GM12878 (cell line): ENCODE results near the gene SPCS2. TPM values are rescaled to one million over a fixed set of nuclear protein-coding genes. Genes with fewer than 3 reads are reported as not detected.

ENCODE experiments used
- ATAC-seq: fragments of 200-7000 bp; cut with Tn5 transposase; 3 replicates; pipeline ENCODE4 v1.9.1; 2020; ENCODE audit warnings: mild to moderate bottlenecking, moderate library complexity
- BruUV-seq: library from RNA; stranded (reverse); fragments of 400-500 nt; replicated peaks from 2 replicates; lab custom pipeline; 2021; lab: Mats Ljungman, UMichigan
- CTCF ChIA-PET: fragments of 300-600 bp; sonication (Branson Sonifier 250); formaldehyde crosslinking; extraction: SDS; loops from one replicate; lab custom pipeline; 2021; ENCODE audit warnings: inconsistent platforms; lab: Yijun Ruan, JAX
- POLR2A ChIA-PET: fragments of 350-600 bp; formaldehyde crosslinking; extraction: SDS; loops from one replicate; lab custom pipeline; 2021; ENCODE audit warnings: inconsistent platforms; lab: Charles Lee
- RAD21 ChIA-PET: fragments of 300-600 bp; sonication (Branson Sonifier 250); formaldehyde crosslinking; loops from one replicate; lab custom pipeline; 2023; ENCODE audit warnings: antibody characterized with exemption; ENCODE audit not compliant: unreplicated experiment; lab: Charles Lee
- SMC1A ChIA-PET: fragments of 300-600 bp; sonication (Branson Sonifier 250); formaldehyde crosslinking; loops from one replicate; lab custom pipeline; 2023; ENCODE audit not compliant: unreplicated experiment, uncharacterized antibody; lab: Charles Lee
- DNase-seq: peaks from one replicate; pipeline ENCODE4 v3.0.0-alpha.2; 2011; ENCODE audit warnings: low read depth, low spot score
- FAIRE-seq: peaks from 3 replicates; lab custom pipeline; 2011; peaks lifted over from hg19 to GRCh38; lab: Jason Lieb, UNC
- H2AFZ ChIP-seq: 2 replicates; pipeline ENCODE4 v1.6.0; 2011; ENCODE audit warnings: low read depth, low read length, control low read depth; ENCODE audit not compliant: control insufficient read depth
- H3K27ac ChIP-seq: 2 replicates; pipeline ENCODE4 v1.5.1; 2011; ENCODE audit warnings: control low read depth; ENCODE audit not compliant: control insufficient read depth, insufficient read depth
- H3K27me3 ChIP-seq, 2 experiments: replicated peaks in 1 of 2; 2 replicates each; pipeline versions ENCODE4 v1.6.0 to v1.6.1; 2011; ENCODE audit warnings: low read length in 1 of 2; ENCODE audit not compliant: control insufficient read depth in 2 of 2, insufficient read depth in 2 of 2
- H3K36me3 ChIP-seq, 2 experiments: 2 replicates each; pipeline ENCODE4 v1.5.1; 2011; ENCODE audit warnings: low read length in 1 of 2; ENCODE audit not compliant: control insufficient read depth in 2 of 2, insufficient read depth in 2 of 2
- H3K4me1 ChIP-seq: 2 replicates; pipeline ENCODE4 v1.6.1; 2011; ENCODE audit warnings: mild to moderate bottlenecking, low read length, moderate library complexity, mixed read lengths; ENCODE audit not compliant: control insufficient read depth, insufficient read depth
- H3K4me2 ChIP-seq: 2 replicates; pipeline ENCODE4 v1.6.0; 2011; ENCODE audit warnings: control low read depth; ENCODE audit not compliant: control insufficient read depth, insufficient read depth
- H3K4me3 ChIP-seq: fragments of 200-600 bp; sonication (generic); 2 replicates; pipeline ENCODE4 v1.5.1; 2016
- H3K79me2 ChIP-seq: 2 replicates; pipeline ENCODE4 v1.6.0; 2011; ENCODE audit warnings: low read length; ENCODE audit not compliant: control insufficient read depth, insufficient read depth
- H3K9ac ChIP-seq: 2 replicates; pipeline ENCODE4 v1.8.0; 2011; ENCODE audit warnings: low read length, control low read depth, mixed read lengths; ENCODE audit not compliant: control insufficient read depth, insufficient read depth
- H3K9me3 ChIP-seq: replicated peaks from 3 replicates; pipeline ENCODE4 v1.5.1; 2011; ENCODE audit warnings: mild to moderate bottlenecking, low read length; ENCODE audit not compliant: control insufficient read depth, insufficient read depth
- H4K20me1 ChIP-seq: 2 replicates; pipeline ENCODE4 v1.6.0; 2011; ENCODE audit not compliant: control insufficient read depth, insufficient read depth
- ATF3 ChIP-seq: IDR thresholded peaks from 2 replicates; pipeline ENCODE4 v1.6.1; 2011; ENCODE audit warnings: low read depth, mild to moderate bottlenecking, low read length, moderate library complexity, borderline replicate concordance; ENCODE audit errors: extremely low read depth
- MXI1 ChIP-seq: fragments of 150-350 bp; IDR thresholded peaks from 2 replicates; pipeline ENCODE4 v1.6.1; 2011; ENCODE audit warnings: low read depth, mild to moderate bottlenecking, inconsistent platforms, low read length, improper control_type of control experiment
- REST ChIP-seq: IDR thresholded peaks from 2 replicates; pipeline ENCODE4 v1.6.1; 2012; ENCODE audit warnings: mild to moderate bottlenecking, low read depth, low read length
- WGBS: methylation state at CpG from one replicate; pipeline ENCODE4 v1.1.6; 2016; ENCODE audit warnings: low lambda C conversion rate; ENCODE audit not compliant: insufficient replicate concordance, insufficient coverage; ENCODE audit errors: missing lambda C conversion rate; 5-methylcytosine and 5-hydroxymethylcytosine counted together
- in situ Hi-C: fragments of 300-500 bp; cut with MboI; formaldehyde crosslinking; loops from 9 replicates; pipeline ENCODE4 v1.14.3; 2018; ENCODE audit warnings: mixed read lengths
- intact Hi-C: fragments of 100-400 bp; cut with micrococcal nuclease; formaldehyde crosslinking; loops from one replicate; pipeline ENCODE4 v1.14.2; 2022; ENCODE audit not compliant: unreplicated experiment
- polyA plus RNA-seq, 11 experiments: library from polyadenylated mRNA; depleted of rRNA in 4 of 11; unstranded in 6 of 11; stranded (reverse) in 5 of 11; fragments of >200 nt; fragmentation: Nextera tagmentation in 4 of 11; fragmentation: Illumina TruSeq in 1 of 11; extraction: Ambion mirVana in 4 of 11; extraction: Trizol in 1 of 11; gene quantifications; 1 replicate in 1 of 11; 2 replicates in 10 of 11; pipeline versions ENCODE4 v1.2.1 to v1.2.3, GENCODE V29; 2011 to 2016; ENCODE audit warnings: inconsistent platforms in 2 of 11, missing spikeins in 2 of 11, low read depth in 1 of 11
- total RNA-seq, 4 experiments: library from RNA; depleted of rRNA in 3 of 4; stranded (reverse); fragments of >200 nt in 3 of 4; fragmentation: Illumina TruSeq in 1 of 4; extraction: Trizol in 1 of 4; gene quantifications; 2 replicates each; pipeline versions ENCODE4 v1.2.1 to v1.2.3, GENCODE V29; 2013 to 2021

Gene SPCS2
- total and polyA plus RNA-seq, 10 of the 15 experiments (the other 5 are each of a cell fraction or from before 2014, with no cell fraction given) = 40.7 to 661 (median 192) TPM

- no peak for TF ChIP-seq REST
- TF ChIP-seq MXI1 = no peak
- TF ChIP-seq, all 136 proteins: peak for 0
These were observed 25.9 kb upstream of the SPCS2 start (continued) for GRCh38 chr11:74923125-74923524.

GRCh38 chr11:74925281-74925680 lies 23.8 kb upstream of the SPCS2 start:
- no peak for DNase-seq
- ChIA-PET CTCF (interaction anchor here (0.8 to 8.4 kb wide), 8 partner anchors 9 to 279 kb away, joined by 3 to 77 read pairs (median 7); no protein-coding TSS in a partner anchor), RAD21 (interaction anchor here (0.9 to 1.7 kb wide), 2 partner anchors 11 to 97 kb away, joined by 3 to 5 read pairs; no protein-coding TSS in a partner anchor), SMC1A (interaction anchor here (0.9 to 2.2 kb wide), 6 partner anchors 20 to 347 kb away, joined by 3 to 11 read pairs (median 3); no protein-coding TSS in a partner anchor), POLR2A (interaction anchor here (1.0 to 1.1 kb wide), 2 partner anchors 15 to 170 kb away, joined by 3 read pairs; no protein-coding TSS in a partner anchor)
- BruUV-seq = no TSS peak
- no peak overlapping the region for H2AFZ ChIP-seq
- H3K4me2 ChIP-seq = no peak overlapping the region
- no peak overlapping the region for H3K9ac ChIP-seq
- no peaks in the 10 kb centered on the region for H3K4me1 ChIP-seq
- in situ Hi-C loops = no loop called here
- H3K27me3 ChIP-seq = no peaks in the 10 kb centered on the region
- WGBS = 97% methylated on average over 4 of the region's 4 CpGs
- H4K20me1 ChIP-seq = no peaks in the 10 kb centered on the region
- H3K36me3 ChIP-seq = no peaks in the 10 kb centered on the region; a peak in 1 of 4 replicates
- H3K9me3 ChIP-seq = no peaks in the 10 kb centered on the region
- no peak for TF ChIP-seq ATF3
- H3K4me3 ChIP-seq = no peak overlapping the region
- no peak overlapping the region for H3K27ac ChIP-seq
- ATAC-seq = no peak
- no peaks in the 10 kb centered on the region for H3K79me2 ChIP-seq
- intact Hi-C loops = no loop called here
- no peak for FAIRE-seq
